ENCODE results near the gene CACTIN.
"Not testable (repeated sequence)": the region's sequence is repeated elsewhere in the genome, so short reads cannot be mapped to it uniquely, and the experiment has no call there.

Gene CACTIN

DNA sequence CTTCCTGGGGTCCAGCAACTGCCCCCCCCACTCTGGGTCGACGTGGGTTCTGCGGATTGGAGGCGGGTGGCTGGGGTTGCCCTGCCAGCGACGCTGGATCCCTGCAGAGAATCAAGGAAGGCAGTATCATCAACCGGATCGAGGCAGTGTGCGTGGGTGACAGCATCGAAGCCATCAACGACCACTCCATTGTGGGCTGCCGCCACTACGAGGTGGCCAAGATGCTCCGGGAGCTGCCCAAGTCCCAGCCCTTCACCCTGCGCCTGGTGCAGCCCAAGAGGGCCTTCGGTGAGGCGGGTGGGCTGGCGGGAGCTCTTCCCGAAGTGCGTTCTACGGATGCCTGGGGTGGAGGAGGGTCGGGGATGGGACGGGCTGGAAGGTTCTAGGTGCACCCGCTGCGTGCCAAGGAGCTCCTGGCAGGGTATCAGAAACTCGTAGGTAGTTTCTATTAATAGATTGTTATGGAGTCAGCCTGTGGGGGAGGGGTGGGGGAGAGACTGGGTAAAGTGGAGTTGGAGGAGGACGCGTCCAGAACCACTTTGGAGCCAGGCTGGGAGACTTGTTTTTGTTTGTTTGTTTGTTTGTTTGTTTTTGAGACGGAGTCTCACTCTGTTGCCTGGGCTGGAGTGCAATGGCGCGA lies 39.8 kb downstream of the CACTIN start:
- no peak for TF ChIP-seq TAF1 (IDR thresholded peaks at IDR 0.05; ENCODE audit: borderline replicate concordance, low read depth, low read length)
- TF ChIP-seq POLR2AphosphoS5 (IDR thresholded peaks at IDR 0.05; ENCODE audit: low read depth, low read length): no peak
- TF ChIP-seq POLR2A (IDR thresholded peaks at IDR 0.05; ENCODE audit: low read depth, low read length): no peak
- FAIRE-seq (no peak), DNase-seq (ENCODE audit: insufficient read length) (no peak)

DNA sequence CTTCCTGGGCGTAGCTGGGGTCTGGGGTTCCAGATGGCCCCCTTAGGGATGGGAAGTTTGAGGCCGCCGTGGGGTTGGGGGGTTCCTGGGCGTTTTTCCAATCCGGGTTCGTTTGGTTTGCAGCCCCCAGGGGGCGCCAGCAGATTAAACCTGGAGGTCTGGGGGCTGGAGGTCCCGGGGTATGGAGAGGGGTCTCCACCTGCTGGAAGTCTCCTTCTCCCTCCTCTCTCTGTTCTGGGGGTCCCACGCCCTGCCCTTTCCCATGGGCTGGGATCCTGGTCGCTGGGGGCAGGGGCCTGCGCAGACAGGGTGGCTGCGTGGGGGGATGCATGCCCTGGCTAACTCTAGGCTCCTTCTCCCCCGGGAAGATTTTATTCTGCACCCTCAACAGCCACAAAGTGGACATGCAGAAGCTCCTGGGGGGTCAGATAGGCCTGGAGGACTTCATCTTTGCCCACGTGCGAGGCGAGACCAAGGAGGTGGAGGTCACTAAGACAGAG lies 40.4 kb downstream of the CACTIN start:
- no peak for FAIRE-seq
- no peak for TF ChIP-seq TAF1 (IDR thresholded peaks at IDR 0.05; ENCODE audit: borderline replicate concordance, low read depth, low read length)
- TF ChIP-seq POLR2AphosphoS5 (IDR thresholded peaks at IDR 0.05; ENCODE audit: low read depth, low read length): no peak
- TF ChIP-seq POLR2A (IDR thresholded peaks at IDR 0.05; ENCODE audit: low read depth, low read length): no peak
- no peak for DNase-seq (ENCODE audit: insufficient read length)

GRCh38 chr19:3585301-3586126 lies 41.1 kb downstream of the CACTIN start, which contains the start of gene GIPC3:
GIPC3 (plus strand) TSS chr19:3585478; CDS start chr19:3585598, 120 bp downstream.
- FAIRE-seq: no peak
- no peak for DNase-seq (ENCODE audit: insufficient read length)
- TF ChIP-seq POLR2A (IDR thresholded peaks at IDR 0.05; ENCODE audit: low read depth, low read length) (no peak), TAF1 (IDR thresholded peaks at IDR 0.05; ENCODE audit: borderline replicate concordance, low read depth, low read length) (no peak), POLR2AphosphoS5 (IDR thresholded peaks at IDR 0.05; ENCODE audit: low read depth, low read length) (no peak)

- DNase-seq (ENCODE audit: insufficient read length); FAIRE-seq: not testable (repeated sequence)
Observed at GRCh38 chr19:3584036-3584802, 42.4 kb downstream of the CACTIN start.

GRCh38 chr19:3581792-3582191 lies 44.8 kb downstream of the CACTIN start:
- not testable (repeated sequence) for FAIRE-seq

DNA sequence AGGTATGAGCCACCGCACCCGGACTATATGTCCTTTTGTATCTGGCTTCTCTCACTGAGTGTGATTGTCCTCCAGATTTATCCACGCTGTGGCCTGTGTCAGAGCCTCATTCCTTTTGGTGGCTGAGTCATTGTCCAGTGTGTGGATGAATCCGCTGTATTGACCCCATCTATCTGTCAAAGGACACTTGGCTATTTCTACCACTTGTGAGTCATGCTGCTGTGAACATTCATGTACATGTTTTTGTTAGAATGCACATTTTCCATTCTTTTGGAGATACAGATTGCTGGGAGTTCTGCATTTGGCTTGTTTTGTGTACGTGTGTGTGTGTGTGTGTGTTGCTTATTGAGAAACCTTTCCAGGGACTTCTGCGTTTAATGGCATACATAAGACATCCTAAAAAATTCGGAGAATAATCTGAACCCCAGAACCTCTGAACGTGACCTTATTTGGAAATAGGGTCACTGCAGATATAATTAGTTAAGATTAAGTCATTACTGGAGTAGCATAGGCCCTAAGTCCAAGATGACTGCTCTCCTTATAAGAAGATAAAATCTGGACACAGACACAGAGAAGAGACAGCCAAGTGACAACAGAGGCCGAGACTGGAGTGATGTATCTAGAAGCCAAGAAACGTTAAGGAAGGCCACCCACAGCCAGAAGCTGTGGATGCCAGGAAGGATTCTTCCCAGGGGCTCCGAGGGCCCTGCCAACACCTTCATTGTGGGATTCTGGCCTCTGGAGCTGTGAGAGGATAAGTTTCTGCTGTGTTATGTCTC lies 46.2 kb downstream of the CACTIN start:
- DNase-seq (ENCODE audit: insufficient read length): no peak
- no peak for FAIRE-seq
- TF ChIP-seq POLR2A (IDR thresholded peaks at IDR 0.05; ENCODE audit: low read depth, low read length): no peak
- TF ChIP-seq TAF1 (IDR thresholded peaks at IDR 0.05; ENCODE audit: borderline replicate concordance, low read depth, low read length): no peak
- TF ChIP-seq POLR2AphosphoS5 (IDR thresholded peaks at IDR 0.05; ENCODE audit: low read depth, low read length): no peak

More at GRCh38 chr19:3581792-3582191, 44.8 kb downstream of the CACTIN start:
- not testable (repeated sequence) for DNase-seq (ENCODE audit: insufficient read length)

DNA sequence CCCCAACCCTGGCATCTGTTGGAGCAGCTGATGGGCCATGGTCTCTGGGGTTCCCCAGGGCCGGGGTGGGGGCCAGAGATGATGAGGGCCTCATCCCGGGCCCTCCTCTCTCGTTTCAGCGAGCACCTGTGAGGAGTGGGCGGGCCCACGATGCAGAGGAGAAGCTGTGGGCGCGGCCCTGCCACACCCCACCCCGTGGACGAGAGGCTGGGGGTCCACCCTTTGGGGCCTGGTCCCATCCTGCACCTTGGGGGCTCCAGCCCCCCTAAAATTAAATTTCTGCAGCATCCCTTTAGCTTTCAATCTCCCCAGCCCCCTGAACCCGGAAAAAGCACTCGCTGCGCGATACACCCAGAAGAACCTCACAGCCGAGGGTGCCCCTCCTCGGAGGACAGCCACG lies 48.2 kb downstream of the CACTIN start:
- TF ChIP-seq POLR2AphosphoS5 (IDR thresholded peaks at IDR 0.05; ENCODE audit: low read depth, low read length): no peak
- TF ChIP-seq POLR2A (IDR thresholded peaks at IDR 0.05; ENCODE audit: low read depth, low read length): no peak
- no peak for TF ChIP-seq TAF1 (IDR thresholded peaks at IDR 0.05; ENCODE audit: borderline replicate concordance, low read depth, low read length)
- FAIRE-seq (no peak), DNase-seq (ENCODE audit: insufficient read length) (no peak)

- FAIRE-seq: no peak
- TF ChIP-seq TAF1 (IDR thresholded peaks at IDR 0.05; ENCODE audit: borderline replicate concordance, low read depth, low read length): no peak
- no peak for TF ChIP-seq POLR2A (IDR thresholded peaks at IDR 0.05; ENCODE audit: low read depth, low read length)
- no peak for TF ChIP-seq POLR2AphosphoS5 (IDR thresholded peaks at IDR 0.05; ENCODE audit: low read depth, low read length)
- no peak for DNase-seq (ENCODE audit: insufficient read length)
Observed at GRCh38 chr19:3577723-3578344, 48.8 kb downstream of the CACTIN start.

DNA sequence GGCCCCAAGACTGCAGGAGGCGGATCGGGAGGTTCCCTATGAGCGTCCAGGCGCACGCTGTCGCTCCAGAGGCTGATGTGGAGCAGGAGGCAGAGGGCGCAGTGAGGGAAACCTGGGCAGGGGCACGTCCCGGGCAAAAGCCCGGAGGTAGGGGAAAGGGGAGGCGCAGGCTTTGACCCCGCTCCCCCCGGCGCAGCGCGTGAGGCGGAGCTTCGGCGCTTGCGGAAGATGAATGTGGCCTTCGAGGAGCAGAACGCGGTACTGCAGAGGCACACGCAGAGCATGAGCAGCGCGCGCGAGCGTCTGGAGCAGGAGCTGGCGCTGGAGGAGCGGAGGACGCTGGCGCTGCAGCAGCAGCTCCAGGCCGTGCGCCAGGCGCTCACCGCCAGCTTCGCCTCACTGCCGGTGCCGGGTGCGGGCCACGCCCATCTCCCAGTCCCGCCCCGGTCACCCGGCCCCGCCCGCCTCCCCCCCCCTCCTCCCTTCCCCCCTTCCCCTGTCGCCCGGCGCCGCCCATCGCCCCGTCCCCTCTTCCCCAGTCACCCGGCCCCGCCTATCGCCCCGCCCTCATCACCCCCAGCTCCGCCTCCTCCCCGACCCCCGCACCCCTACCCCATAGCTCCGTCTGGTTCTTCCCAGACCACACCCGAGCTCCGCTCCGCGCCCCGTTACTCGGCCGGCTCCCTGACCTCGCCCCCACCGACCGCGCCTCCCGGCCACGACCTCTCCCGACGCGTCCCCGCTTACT lies 49.7 kb downstream of the CACTIN start:
- DNase-seq (ENCODE audit: insufficient read length) (no peak), FAIRE-seq (no peak)
- no peak for TF ChIP-seq POLR2A (IDR thresholded peaks at IDR 0.05; ENCODE audit: low read depth, low read length)
- no peak for TF ChIP-seq POLR2AphosphoS5 (IDR thresholded peaks at IDR 0.05; ENCODE audit: low read depth, low read length)
- TF ChIP-seq TAF1 (IDR thresholded peaks at IDR 0.05; ENCODE audit: borderline replicate concordance, low read depth, low read length): no peak
